Measurements from ENCODE around the gene KSR1.
"Not testable (repeated sequence)": the region's sequence is repeated elsewhere in the genome, so short reads cannot be mapped to it uniquely, and the experiment has no call there.

The KSR1 gene

DNA sequence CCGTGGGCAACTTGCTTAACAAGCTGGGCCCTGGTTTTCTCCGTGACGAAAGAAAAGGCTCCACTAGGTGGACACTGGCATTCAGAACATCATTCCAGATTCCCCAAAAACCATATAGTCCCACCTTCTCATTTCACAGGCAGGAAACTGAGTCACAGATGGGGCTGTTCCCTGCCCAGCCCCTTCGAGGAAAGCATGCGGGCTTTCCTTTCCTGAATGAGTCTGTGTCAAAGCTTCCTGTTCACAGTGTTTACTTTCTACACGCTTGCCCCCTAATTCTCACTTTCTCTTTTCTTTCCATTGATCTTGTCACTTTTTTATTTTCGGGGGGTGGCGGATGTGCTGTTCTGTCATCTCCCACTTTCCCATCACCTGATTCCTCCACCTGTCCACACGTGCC, 164.5 kb downstream of the KSR1 start:
- no peak overlapping the region for H3K27ac ChIP-seq
- DNase-seq (ENCODE audit: low read depth, low spot score), result no peak

GRCh38 chr17:27621536-27621935, 165.3 kb downstream of the KSR1 start:
- no peak for DNase-seq (ENCODE audit: low read depth, low spot score)
- no peak overlapping the region for H3K27ac ChIP-seq

GRCh38 chr17:27621942-27622559, 165.8 kb downstream of the KSR1 start:
- H3K27ac ChIP-seq, result no peak overlapping the region
- no peak for DNase-seq (ENCODE audit: low read depth, low spot score)

GRCh38 chr17:27622986-27623385, 166.7 kb downstream of the KSR1 start:
- no peak overlapping the region for H3K27ac ChIP-seq

GRCh38 chr17:27623614-27624013, 167.4 kb downstream of the KSR1 start:
- H3K27ac ChIP-seq, result no peak overlapping the region
- DNase-seq (ENCODE audit: low read depth, low spot score), result no peak

More at GRCh38 chr17:27622986-27623385, 166.7 kb downstream of the KSR1 start:
- no peak for DNase-seq (ENCODE audit: low read depth, low spot score)

DNA sequence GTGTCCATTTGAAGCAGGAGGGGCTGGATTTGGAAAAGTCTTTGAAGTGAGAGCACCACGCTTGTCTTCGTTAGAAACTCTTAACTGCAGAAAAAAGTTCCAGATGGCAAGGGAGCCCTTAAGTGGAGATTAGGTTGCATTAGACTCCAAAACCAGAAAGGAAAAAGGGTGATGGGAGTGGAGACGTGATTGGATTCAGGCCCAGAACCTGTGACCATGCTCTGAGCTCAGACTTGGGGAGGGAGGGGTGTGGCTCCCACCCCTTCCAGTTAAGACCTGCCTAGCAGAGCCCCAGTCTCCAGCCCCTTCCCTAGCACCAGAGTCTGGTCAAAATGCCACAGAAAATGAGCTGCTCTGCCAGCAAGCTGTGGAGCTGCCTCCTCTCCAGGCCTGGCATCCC, 168.3 kb downstream of the KSR1 start:
- no peak for DNase-seq (ENCODE audit: low read depth, low spot score)
- no peak overlapping the region for H3K27ac ChIP-seq

- no peak overlapping the region for H3K27ac ChIP-seq
Observed at GRCh38 chr17:27625856-27626255, 169.6 kb downstream of the KSR1 start.

DNA sequence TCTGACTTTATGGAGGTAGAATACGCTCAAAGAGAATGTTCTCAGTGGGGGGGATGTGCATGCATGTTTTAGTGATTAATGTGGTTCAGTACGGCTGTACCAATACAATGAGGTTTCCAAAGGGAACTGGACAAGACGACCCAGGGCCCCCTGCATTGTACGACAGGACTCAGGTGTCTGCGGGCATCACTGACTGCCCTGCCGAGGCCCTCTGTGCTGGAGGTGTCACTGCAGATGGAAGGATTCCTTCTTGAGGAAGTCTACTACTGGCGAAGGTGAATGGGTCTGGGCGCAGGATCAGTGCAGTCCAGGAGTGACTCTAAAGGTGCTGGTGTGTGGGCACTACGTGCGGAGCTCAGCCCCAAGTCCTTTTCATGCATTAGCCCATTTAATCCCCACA, 171.3 kb downstream of the KSR1 start:
- DNase-seq (ENCODE audit: low read depth, low spot score), result no peak
- H3K27ac ChIP-seq, result no peak overlapping the region

More at GRCh38 chr17:27625856-27626255, 169.6 kb downstream of the KSR1 start:
- DNase-seq (ENCODE audit: low read depth, low spot score), result no peak

- H3K27ac ChIP-seq, result no peak overlapping the region
- DNase-seq (ENCODE audit: low read depth, low spot score), result no peak
Observed at GRCh38 chr17:27628376-27628775, 172.1 kb downstream of the KSR1 start.

GRCh38 chr17:27629260-27629659, 173.0 kb downstream of the KSR1 start:
- not testable (repeated sequence) for H3K27ac ChIP-seq; DNase-seq (ENCODE audit: low read depth, low spot score)

- DNase-seq (ENCODE audit: low read depth, low spot score), result no peak
- H3K27ac ChIP-seq, result peak within 1 kb of the TSS; percentile 64
Observed at GRCh38 chr17:27630607-27631410, 174.6 kb downstream of the KSR1 start, which contains the start of gene LGALS9. LGALS9 (plus strand) TSS chr17:27631188; CDS start chr17:27631266, 78 bp downstream.

DNA sequence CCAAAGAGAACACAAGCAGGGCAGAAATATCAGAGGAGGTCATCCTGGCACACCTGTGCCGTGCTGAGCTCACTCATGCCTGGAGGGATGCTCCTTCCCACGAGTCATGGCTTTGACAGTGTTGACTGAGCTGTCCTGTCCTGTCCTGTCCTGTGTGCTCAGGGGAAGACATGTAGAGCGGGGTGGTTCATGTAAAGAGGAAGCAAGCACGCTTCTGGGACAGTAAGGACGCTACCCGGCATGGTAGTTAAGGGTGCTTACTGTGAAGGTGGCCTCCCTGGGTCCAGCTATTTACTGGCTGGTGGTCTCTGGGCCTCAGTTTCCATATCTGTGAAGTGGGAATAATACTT, 175.1 kb downstream of the KSR1 start:
- peak overlapping the region; percentile 64 for H3K27ac ChIP-seq
- no peak for DNase-seq (ENCODE audit: low read depth, low spot score)

GRCh38 chr17:27631897-27632725, 175.9 kb downstream of the KSR1 start:
- H3K27ac ChIP-seq, result peak overlapping the region; percentile 64
- no peak for DNase-seq (ENCODE audit: low read depth, low spot score)

DNA sequence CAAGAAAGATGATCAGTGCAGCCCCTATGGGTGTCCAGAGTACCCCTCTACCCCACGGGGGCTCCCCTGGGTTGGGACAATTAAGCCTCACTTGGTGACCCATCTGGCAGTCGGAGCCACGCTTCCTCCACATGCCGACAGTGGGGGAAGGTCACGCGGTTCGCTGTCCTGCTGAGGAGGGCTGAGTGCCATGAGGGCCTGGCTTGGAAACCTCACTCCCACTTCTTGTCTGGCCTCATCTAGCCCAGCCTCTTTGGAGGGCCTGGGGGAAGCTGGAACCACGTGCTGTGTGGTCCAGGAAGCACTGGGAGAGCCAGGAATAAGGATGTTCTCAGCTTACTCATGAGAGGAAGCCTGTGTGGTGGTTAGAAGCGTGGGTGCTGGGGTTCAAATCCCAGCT, 176.5 kb downstream of the KSR1 start:
- H3K27ac ChIP-seq; DNase-seq (ENCODE audit: low read depth, low spot score): not testable (repeated sequence)

DNA sequence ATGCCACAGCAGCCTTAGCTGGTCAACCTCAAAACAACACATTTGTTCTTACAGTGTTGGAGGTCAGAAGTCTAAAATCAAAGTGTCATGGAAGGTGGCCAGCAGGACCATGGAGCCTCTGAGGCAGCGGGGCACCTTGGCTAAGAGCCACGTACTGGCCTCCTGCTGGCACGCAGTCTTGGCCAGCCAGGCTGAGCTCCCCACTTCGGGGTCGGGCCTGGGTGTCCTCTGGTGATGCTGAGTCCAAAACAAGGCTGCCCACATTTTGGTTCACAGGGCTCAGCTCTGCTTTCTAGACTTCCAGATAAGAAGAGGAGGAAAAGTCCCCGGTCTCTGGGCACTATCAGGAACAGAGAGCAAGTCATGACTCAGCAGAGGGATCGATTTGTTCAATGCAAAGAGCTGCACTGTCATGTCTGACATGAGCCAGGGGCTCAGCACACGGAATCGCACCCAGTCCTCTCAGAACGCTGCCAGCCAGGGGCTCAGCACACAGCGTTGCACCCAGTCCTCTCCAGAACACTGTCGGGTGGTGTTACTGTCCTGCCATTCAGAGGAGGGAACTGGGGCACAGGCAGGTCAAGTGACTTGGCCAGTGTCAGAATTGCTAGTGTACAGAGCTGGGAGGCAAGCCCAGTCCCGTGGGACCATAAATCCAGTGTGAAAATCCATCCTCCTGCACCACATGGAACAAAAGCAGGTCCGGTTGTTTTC, 177.2 kb downstream of the KSR1 start:
- no peak overlapping the region for H3K27ac ChIP-seq
- DNase-seq (ENCODE audit: low read depth, low spot score), result no peak

GRCh38 chr17:27634026-27634335, 177.7 kb downstream of the KSR1 start:
- H3K27ac ChIP-seq, result no peak overlapping the region

GRCh38 chr17:27634776-27635175, 178.5 kb downstream of the KSR1 start:
- DNase-seq (ENCODE audit: low read depth, low spot score), result no peak
- no peak overlapping the region for H3K27ac ChIP-seq

More at GRCh38 chr17:27634026-27634335, 177.7 kb downstream of the KSR1 start:
- no peak for DNase-seq (ENCODE audit: low read depth, low spot score)

DNA sequence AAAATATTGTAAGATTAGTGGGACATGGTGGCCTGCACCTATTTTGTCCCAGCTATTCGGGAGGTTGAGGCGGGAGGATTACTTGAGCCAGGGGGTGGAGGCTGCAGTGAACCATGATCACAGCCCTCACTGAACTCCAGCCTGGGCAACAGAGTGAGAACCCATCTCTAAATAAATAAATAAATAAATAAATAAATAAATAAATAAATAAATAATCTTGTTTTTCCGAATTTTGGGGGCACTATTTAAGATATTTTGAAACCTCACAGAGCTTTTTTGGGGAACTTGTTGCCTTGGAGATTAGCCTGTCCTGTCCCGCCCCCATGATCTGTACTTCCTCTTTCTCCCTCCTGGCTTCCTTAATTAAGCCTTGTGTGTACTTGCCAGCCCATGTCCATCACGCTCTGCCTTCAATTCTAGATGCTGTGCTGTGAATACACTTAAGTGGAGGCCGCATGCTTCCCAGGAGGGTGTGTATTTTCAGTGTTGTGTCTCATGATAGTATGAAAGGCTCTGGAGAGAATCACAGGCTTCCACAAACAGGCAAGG, 179.1 kb downstream of the KSR1 start:
- no peak for DNase-seq (ENCODE audit: low read depth, low spot score)
- no peak overlapping the region for H3K27ac ChIP-seq

DNA sequence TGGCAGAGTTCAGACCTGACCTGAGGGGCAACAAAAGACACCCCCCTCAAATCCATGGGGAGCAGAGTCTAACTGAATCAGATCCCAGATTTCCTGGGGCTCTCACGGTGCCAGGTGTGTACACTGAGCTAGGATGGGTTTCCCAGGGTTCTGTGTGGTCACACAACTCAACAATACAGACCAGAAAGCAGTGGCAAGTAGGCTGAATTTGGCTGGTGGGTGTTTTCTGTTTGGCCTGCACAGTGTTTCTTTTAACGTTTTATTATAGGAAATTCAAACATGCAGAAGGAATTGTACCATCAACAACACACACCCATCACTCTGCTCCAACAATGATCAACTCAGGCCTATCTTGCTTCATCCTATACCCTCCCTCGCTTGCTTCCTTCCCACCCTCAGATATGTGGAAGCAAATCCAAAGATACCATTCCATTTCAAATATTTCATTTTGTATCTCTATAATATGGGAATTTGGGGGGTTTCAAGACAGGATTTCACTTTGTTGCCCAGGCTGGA, 179.8 kb downstream of the KSR1 start:
- not testable (repeated sequence) for DNase-seq (ENCODE audit: low read depth, low spot score); H3K27ac ChIP-seq

DNA sequence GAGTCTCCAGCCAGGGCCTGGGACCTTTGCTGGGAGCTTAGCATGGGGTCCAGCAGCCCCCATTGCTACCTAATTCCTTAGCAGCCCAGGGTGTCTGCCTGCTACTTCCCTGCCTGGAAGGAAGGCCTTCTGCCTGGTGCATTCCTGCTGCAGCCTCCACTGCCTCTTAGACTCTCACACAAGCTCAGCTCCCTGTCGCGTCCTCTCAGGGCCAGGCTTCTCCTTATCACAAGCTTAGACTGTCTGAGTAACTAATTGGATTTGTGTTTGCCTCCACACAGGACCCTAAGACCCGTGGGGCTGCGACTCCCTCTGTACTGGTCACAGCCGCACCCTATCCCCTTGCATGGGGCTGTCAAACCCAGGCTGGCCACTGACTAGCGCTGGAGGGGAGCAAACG, 181.6 kb downstream of the KSR1 start:
- H3K27ac ChIP-seq; DNase-seq (ENCODE audit: low read depth, low spot score): not testable (repeated sequence)

Data from epithelial cell of prostate (primary cell).